Mucosa of rectum (tissue), 2 donors: ENCODE measurements around the gene EEF1G.
"Not testable (repeated sequence)": the region's sequence is repeated elsewhere in the genome, so short reads cannot be mapped to it uniquely, and the experiment has no call there.

ENCODE experiments used
- H3K27ac ChIP-seq, 2 donors: one replicate each; pipeline ENCODE4 v1.7.0; 2013; ENCODE audit warnings: inconsistent platforms in 2 of 2, low read depth in 2 of 2, low read length in 2 of 2
- H3K27me3 ChIP-seq, 2 donors: one replicate each; pipeline ENCODE4 v1.7.0; 2013; ENCODE audit warnings: low read length in 2 of 2; ENCODE audit not compliant: control insufficient read depth in 2 of 2, insufficient read depth in 2 of 2
- H3K36me3 ChIP-seq, 2 donors: one replicate each; pipeline ENCODE4 v1.7.0; 2013; ENCODE audit warnings: low read length in 2 of 2; ENCODE audit not compliant: control insufficient read depth in 2 of 2, insufficient read depth in 2 of 2
- H3K4me1 ChIP-seq, 2 donors: one replicate each; pipeline ENCODE4 v1.7.0; 2013; ENCODE audit warnings: low read length in 2 of 2, mild to moderate bottlenecking in 1 of 2; ENCODE audit not compliant: control insufficient read depth in 2 of 2, insufficient read depth in 2 of 2
- H3K4me3 ChIP-seq, 2 donors: one replicate each; pipeline ENCODE4 v1.7.0; 2013; ENCODE audit warnings: low read length in 2 of 2
- H3K9ac ChIP-seq, 2 donors: one replicate each; pipeline ENCODE4 v1.7.0; 2013; ENCODE audit warnings: low read length in 2 of 2, low read depth in 1 of 2, mild to moderate bottlenecking in 1 of 2
- H3K9me3 ChIP-seq, 2 donors: one replicate each; pipeline ENCODE4 v1.7.0; 2013; ENCODE audit warnings: low read length in 2 of 2; ENCODE audit not compliant: control insufficient read depth in 2 of 2
- donor health status: healthy.
- donor health status: Normal muscosa, but diverticular disease.

Gene EEF1G

GRCh38 chr11:62573592-62574362 lies at the start of gene EEF1G:
Gene EEF1G, minus strand, starts transcription at chr11:62573891. Its CDS starts 49 bp downstream, at chr11:62573842.
- H3K9me3 ChIP-seq: no peaks in the 10 kb centered on the region
- H3K4me1 ChIP-seq: peaks cover 26 to 27% of the 10 kb centered on the region in 2 donors
- H3K27ac ChIP-seq: peak within 1 kb of the TSS; percentile 91 to 93
- peak within 1 kb of the TSS; percentile 95 for H3K9ac ChIP-seq
- H3K27me3 ChIP-seq: no peaks in the 10 kb centered on the region
- peak within 1 kb of the TSS; percentile 71 to 97 for H3K4me3 ChIP-seq
- H3K36me3 ChIP-seq: peaks cover 31 to 46% of the 10 kb centered on the region in 2 donors

- peak overlapping the region in 1 of 2 donors; percentile 32 for H3K9ac ChIP-seq
- peaks cover 20 to 24% of the 10 kb centered on the region in 2 donors for H3K36me3 ChIP-seq
- peak overlapping the region; percentile 80 to 92 for H3K4me3 ChIP-seq
- H3K27ac ChIP-seq: peak overlapping the region; percentile 88 to 93
- H3K9me3 ChIP-seq: no peaks in the 10 kb centered on the region
- H3K27me3 ChIP-seq: no peaks in the 10 kb centered on the region
- peaks cover 13 to 18% of the 10 kb centered on the region in 2 donors for H3K4me1 ChIP-seq
These were observed 48.9 kb upstream of the EEF1G start for GRCh38 chr11:62622476-62623089.

- Histone ChIP-seq H3K27me3 (no peaks in the 10 kb centered on the region), H3K36me3 (peaks cover 16 to 21% of the 10 kb centered on the region in 2 donors), H3K9me3 (no peaks in the 10 kb centered on the region), H3K27ac (peak within 1 kb of the TSS; percentile 88 to 93), H3K9ac (peak within 1 kb of the TSS; percentile 80 to 90), H3K4me3 (peak within 1 kb of the TSS; percentile 80 to 92), H3K4me1 (peaks cover 13 to 18% of the 10 kb centered on the region in 2 donors)
These were observed 48.1 kb upstream of the EEF1G start, which contains the start of gene B3GAT3 for GRCh38 chr11:62621567-62622470. Gene B3GAT3, minus strand, starts transcription at chr11:62621986. Its CDS starts 39 bp downstream, at chr11:62621947.

- Histone ChIP-seq H3K9me3 (no peaks in the 10 kb centered on the region), H3K36me3 (peaks cover 9 to 14% of the 10 kb centered on the region in 2 donors), H3K9ac (peak overlapping the region; percentile 80 to 90), H3K4me1 (peaks cover 13 to 18% of the 10 kb centered on the region in 2 donors), H3K27me3 (no peaks in the 10 kb centered on the region), H3K4me3 (peak overlapping the region; percentile 80 to 92), H3K27ac (peak overlapping the region; percentile 88 to 93)
These were observed 47.4 kb upstream of the EEF1G start for GRCh38 chr11:62621027-62621566.

GRCh38 chr11:62616957-62617356 lies 43.3 kb upstream of the EEF1G start:
- not testable (repeated sequence) for H3K9me3 ChIP-seq, H3K27ac ChIP-seq, H3K4me3 ChIP-seq, H3K27me3 ChIP-seq, H3K9ac ChIP-seq, H3K36me3 ChIP-seq
- peaks cover 12 to 18% of the 10 kb centered on the region in 2 donors for H3K4me1 ChIP-seq

DNA sequence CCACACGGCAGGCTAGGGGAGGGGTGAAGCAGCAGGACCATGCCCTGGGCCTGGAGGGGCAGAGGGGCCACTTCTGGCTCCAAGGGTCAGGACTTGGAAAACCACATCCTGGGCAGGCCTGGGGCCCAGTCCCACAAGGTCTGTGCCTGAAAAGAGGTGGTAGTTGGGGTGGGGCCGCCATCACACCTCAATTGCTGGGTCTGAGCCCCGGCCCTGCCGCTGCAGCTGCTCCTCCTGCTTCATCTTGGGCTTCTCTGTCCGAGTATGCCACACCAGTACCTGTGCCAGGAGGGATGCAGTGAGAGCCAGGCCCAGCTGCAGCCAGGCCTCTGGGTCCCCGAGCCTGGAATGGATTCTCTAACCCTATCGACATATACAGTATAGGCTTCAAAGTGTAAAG lies 41.8 kb upstream of the EEF1G start:
- Histone ChIP-seq H3K36me3 (peaks cover 2 to 5% of the 10 kb centered on the region in 2 donors), H3K4me3 (no peak overlapping the region), H3K9me3 (no peaks in the 10 kb centered on the region), H3K4me1 (peaks cover 14 to 16% of the 10 kb centered on the region in 2 donors), H3K27ac (no peak overlapping the region), H3K27me3 (no peaks in the 10 kb centered on the region), H3K9ac (no peak overlapping the region)

DNA sequence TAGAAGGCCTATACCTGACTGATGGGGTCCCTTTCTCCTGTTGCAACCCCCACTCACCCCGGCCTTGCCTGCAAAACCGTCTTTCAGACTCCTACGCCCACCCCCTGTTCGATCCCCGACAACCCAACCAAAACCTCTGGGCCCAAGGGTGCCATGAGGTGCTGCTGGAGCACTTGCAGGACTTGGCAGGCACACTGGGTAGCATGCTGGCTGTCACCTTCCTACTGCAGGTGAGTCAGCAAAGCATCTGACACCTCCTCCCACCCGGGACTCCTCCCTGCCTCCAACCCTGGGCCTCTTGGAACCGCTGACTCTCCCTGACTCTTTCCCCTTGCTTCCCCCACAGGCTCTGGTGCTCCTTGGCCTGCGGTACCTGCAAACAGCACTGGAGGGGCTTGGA lies 40.6 kb upstream of the EEF1G start:
- Histone ChIP-seq H3K4me3 (no peak overlapping the region), H3K4me1 (peaks cover 12 to 13% of the 10 kb centered on the region in 2 donors), H3K27me3 (no peaks in the 10 kb centered on the region), H3K27ac (no peak overlapping the region), H3K9me3 (no peaks in the 10 kb centered on the region), H3K9ac (no peak overlapping the region), H3K36me3 (peaks cover 4 to 11% of the 10 kb centered on the region in 2 donors)

DNA sequence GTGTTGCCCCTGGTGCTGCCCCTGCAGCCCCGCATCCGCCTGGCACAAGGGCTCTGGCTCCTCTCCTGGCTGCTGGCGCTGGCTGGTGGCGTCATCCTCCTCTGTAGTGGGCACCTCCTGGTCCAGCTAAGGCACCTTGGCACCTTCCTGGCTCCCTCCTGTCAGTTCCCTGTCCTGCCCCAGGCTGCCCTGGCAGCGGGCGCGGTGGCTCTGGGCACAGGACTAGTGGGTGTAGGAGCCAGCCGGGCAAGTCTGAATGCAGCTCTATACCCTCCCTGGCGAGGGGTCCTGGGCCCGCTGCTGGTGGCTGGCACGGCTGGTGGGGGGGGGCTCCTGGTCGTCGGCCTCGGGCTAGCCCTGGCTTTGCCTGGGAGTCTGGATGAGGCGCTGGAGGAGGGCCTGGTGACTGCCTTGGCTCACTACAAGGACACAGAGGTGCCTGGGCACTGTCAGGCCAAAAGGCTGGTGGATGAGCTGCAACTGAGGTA lies 39.6 kb upstream of the EEF1G start:
- H3K4me1 ChIP-seq: peaks cover 12 to 13% of the 10 kb centered on the region in 2 donors
- H3K9ac ChIP-seq: peak overlapping the region; percentile 24 to 79
- peak overlapping the region; percentile 10 to 31 for H3K4me3 ChIP-seq
- H3K36me3 ChIP-seq: peaks cover 4 to 13% of the 10 kb centered on the region in 2 donors
- no peaks in the 10 kb centered on the region for H3K9me3 ChIP-seq
- peak overlapping the region; percentile 82 to 84 for H3K27ac ChIP-seq
- no peaks in the 10 kb centered on the region for H3K27me3 ChIP-seq
